Tibial artery (tissue), 4 donors: ENCODE measurements around the gene HGS.

ENCODE experiments used
- DNase-seq, 2 donors: peaks; one replicate each; pipeline ENCODE4 v3.0.0-alpha.2; 2019
- H3K27ac ChIP-seq, 2 donors: fragments of 200-600 bp; sonication (generic) in 1 of 2; 1 replicate in 1 of 2; 2 replicates in 1 of 2; pipeline ENCODE4 v1.5.1; 2018 to 2019; ENCODE audit warnings: mild to moderate bottlenecking in 1 of 2
- H3K27me3 ChIP-seq, 2 donors: fragments of 200-600 bp; sonication (generic) in 1 of 2; one replicate each; pipeline versions ENCODE4 v1.5.1 to v1.6.0; 2016 to 2019
- H3K36me3 ChIP-seq, 3 donors: fragments of 200-600 bp; sonication (generic) in 2 of 3; one replicate each; pipeline ENCODE4 v1.5.1; 2016 to 2019; ENCODE audit warnings: mild to moderate bottlenecking in 2 of 3
- H3K4me1 ChIP-seq, 4 donors: fragments of 200-600 bp; sonication (generic) in 2 of 4; 1 replicate in 3 of 4; 2 replicates in 1 of 4; pipeline ENCODE4 v1.5.1; 2016 to 2019
- H3K4me3 ChIP-seq, 2 donors: fragments of 200-600 bp; sonication (generic) in 1 of 2; 1 replicate in 1 of 2; 2 replicates in 1 of 2; pipeline ENCODE4 v1.5.1; 2018 to 2019; ENCODE audit warnings: mild to moderate bottlenecking in 2 of 2
- H3K9me3 ChIP-seq, 3 donors: fragments of 200-600 bp; sonication (generic) in 1 of 3; one replicate each; pipeline ENCODE4 v1.5.1; 2016 to 2019
- CTCF ChIP-seq, 2 experiments: fragments of 200-600 bp in 1 of 2; fragments of 450-650 bp in 1 of 2; IDR thresholded peaks; one replicate each; pipeline ENCODE4 v1.5.1; 2017 to 2019; ENCODE audit warnings: antibody characterized with exemption in 2 of 2, mild to moderate bottlenecking in 1 of 2, moderate library complexity in 1 of 2
- intact Hi-C: fragments of 100-400 bp; cut with DNase I; formaldehyde crosslinking; loops from one replicate; pipeline ENCODE4 v1.15.0; 2023; ENCODE audit warnings: low total_unique reads

HGS gene

DNA sequence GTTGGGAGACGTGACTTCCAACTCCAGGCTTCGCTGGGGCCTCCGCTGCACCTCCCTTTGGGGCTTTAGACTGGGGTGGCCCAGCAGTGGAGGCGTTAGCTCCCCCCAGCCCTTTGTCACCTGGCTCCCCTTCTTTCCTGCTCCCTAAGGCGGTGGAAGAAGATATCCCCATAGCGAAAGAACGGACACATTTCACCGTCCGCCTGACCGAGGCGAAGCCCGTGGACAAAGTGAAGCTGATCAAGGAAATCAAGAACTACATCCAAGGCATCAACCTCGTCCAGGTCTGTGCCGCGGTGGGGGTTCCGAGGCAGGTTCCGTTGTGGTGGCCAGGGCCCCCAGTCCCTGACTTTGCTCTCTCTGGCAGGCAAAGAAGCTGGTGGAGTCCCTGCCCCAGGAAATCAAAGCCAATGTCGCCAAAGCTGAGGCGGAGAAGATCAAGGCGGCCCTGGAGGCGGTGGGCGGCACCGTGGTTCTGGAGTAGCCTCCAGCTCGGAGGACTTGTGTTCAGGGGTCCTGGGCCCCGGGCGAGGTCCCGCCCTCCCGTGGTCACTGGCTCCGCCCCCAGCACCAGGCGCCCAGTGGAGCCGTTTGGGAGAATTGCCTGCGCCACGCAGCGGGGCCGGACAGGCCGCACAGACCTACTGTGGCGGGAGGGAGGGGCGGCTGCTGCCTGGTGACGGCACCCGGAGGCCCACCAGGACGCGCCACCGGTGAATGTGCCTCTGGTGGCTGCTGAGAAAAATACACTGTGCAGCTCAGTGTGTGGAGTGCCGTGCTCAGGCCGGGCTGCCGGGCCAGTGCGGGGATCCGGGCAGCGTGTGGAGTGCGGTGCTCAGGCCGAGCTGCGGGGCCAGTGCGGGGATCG, 23.2 kb downstream of the HGS start:
- Histone ChIP-seq H3K36me3 (peaks cover 0 to 33% (median 22%) of the 10 kb centered on the region in 3 donors), H3K27ac (no peak overlapping the region), H3K9me3 (no peaks in the 10 kb centered on the region), H3K4me1 (peaks cover 0 to 40% (median 29%) of the 10 kb centered on the region in 4 donors), H3K4me3 (no peak overlapping the region), H3K27me3 (peaks cover 0 to 7% of the 10 kb centered on the region in 2 donors)
- intact Hi-C loops, result no loop called here
- no peak for TF ChIP-seq CTCF (IDR thresholded peaks at IDR 0.05)
- no peak for DNase-seq

DNA sequence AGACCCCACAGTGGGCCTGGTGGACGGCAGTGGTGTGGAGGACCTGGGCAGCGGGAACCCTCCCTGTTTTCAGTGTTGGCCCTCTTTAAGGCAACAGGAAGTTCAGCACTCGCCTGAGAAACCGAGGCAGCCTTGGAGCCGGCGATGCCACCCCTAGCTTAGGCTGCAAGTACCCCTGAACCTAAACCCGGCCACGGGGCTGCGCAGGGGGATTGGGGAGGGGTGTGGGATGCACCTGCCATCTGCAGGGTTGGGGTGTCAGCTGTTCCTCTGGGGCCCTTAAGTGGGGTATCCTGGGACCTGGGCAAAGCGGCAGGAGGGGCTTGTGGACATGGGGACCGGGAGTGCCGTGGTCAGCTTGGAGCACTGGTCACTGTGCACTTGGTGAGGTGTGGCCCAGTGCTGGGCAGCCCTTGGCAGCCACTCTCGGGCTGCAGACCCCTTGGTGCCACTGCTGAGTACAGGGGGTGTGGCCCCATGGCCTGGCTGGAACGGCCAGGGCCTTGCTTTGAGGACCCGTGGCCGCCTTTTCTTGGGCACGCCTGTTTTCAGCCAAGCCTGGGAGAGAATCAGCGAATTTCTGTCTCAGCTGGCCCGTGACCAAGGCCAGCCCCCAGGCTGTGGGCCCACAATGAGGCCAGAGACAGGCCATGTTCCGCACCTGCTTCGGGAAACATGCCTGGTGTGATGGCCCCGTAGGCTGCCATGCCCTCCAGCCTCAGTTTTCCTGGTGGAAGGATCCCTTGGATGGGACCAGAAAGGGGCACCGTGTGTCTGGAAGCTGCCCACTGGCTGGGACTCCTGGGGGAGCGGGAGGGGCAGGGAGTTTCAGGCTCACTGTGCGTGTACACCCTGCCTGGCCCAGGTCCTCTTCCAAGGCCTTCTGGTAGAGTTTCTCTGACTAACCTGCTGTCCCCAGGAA, 24.2 kb downstream of the HGS start:
- peaks cover 0 to 39% (median 29%) of the 10 kb centered on the region in 4 donors for H3K4me1 ChIP-seq
- no peak overlapping the region for H3K27ac ChIP-seq
- no peak for TF ChIP-seq CTCF (IDR thresholded peaks at IDR 0.05)
- H3K9me3 ChIP-seq, result no peaks in the 10 kb centered on the region
- peaks cover 0 to 33% (median 22%) of the 10 kb centered on the region in 3 donors for H3K36me3 ChIP-seq
- DNase-seq, result no peak
- H3K27me3 ChIP-seq, result peaks cover 0 to 7% of the 10 kb centered on the region in 2 donors
- H3K4me3 ChIP-seq, result no peak overlapping the region
- intact Hi-C loops, result no loop called here

DNA sequence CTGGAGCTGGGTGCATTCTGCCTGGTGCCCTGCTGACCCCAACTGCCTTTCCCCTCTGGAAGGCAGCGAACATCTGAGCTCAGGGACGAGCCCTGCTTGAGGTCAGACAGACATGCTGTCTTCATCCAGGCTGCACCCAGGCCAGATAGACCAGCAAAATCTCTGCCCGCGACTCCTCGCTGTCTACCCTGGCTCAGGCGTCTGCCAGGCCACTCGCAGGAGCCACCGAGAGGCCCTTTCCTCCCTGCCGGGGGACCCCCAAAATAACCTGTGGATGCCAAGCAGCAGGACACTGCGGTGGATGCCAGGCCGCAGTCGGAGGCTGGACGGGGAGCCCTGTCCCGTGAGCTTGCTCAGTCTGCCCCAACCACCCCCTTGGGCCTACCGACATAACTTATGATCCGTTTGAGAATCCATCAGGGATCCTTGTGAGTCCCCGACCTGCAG, 25.0 kb downstream of the HGS start:
- peaks cover 0 to 33% (median 22%) of the 10 kb centered on the region in 3 donors for H3K36me3 ChIP-seq
- no peak for DNase-seq

DNA sequence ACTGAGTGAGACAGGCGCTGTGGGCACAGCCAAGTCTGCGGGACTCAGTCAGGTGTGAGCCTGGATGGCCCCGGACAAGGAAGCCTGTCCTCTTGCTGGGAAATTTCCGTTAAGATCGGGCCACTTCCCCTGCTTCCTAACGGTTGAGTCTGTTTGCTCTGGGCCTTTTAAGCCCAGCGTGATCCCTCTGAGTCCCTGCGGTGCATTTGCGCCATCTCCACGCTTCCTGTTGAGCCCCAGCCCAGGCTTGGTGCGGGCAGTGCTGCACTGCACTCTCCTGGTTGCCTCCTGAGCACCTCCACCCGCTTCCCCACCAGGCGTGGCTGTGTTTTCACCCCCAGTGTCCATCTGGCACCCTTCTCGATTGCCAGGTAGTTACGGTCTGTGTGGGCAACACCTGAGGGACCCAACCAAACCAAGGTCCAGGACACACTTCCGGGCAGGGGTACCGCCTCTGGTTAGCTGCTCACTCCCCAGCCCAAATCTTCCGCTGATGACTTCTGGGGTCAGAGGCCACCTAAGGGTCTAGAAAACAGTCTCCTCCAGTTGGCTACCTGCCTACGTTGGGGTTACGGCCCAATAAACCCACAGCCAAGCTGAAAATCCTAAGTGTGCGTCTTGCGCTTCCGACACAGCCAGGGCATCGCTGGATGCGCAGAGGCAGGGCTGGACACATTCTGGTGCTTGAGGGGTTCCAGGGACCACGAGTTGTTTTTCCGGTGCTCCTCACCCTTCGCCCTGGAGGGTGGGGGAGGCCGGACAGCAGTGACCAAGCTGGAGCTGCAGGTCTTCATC, 26.9 kb downstream of the HGS start:
- Histone ChIP-seq H3K4me1 (peaks cover 0 to 43% (median 25%) of the 10 kb centered on the region in 4 donors), H3K4me3 (peak overlapping the region; percentile 64 to 92), H3K36me3 (peaks cover 0 to 26% (median 19%) of the 10 kb centered on the region in 3 donors), H3K9me3 (no peaks in the 10 kb centered on the region), H3K27ac (peak overlapping the region in 1 of 2 donors; percentile 46), H3K27me3 (peaks cover 0 to 7% of the 10 kb centered on the region in 2 donors)
- intact Hi-C loops, result no loop called here
- no peak for TF ChIP-seq CTCF (IDR thresholded peaks at IDR 0.05)
- no peak for DNase-seq

More for the DNA sequence above, 25.0 kb downstream of the HGS start:
- Histone ChIP-seq H3K4me1 (peaks cover 0 to 42% (median 32%) of the 10 kb centered on the region in 4 donors), H3K4me3 (no peak overlapping the region), H3K9me3 (no peaks in the 10 kb centered on the region), H3K27ac (no peak overlapping the region), H3K27me3 (peaks cover 0 to 7% of the 10 kb centered on the region in 2 donors)
- intact Hi-C loops, result no loop called here
- no peak for TF ChIP-seq CTCF (IDR thresholded peaks at IDR 0.05)
